Heart left ventricle (tissue), 16 donors: ENCODE results near the gene SCP2D1. TPM values are rescaled to one million over a fixed set of nuclear protein-coding genes. Genes with fewer than 3 reads are reported as not detected.

ENCODE experiments used
- ATAC-seq, 4 donors: fragments of 200-7000 bp; cut with Tn5 transposase; one replicate each; pipeline ENCODE4 v1.9.1; 2020 to 2022; ENCODE audit warnings: moderate library complexity in 4 of 4, mild to moderate bottlenecking in 3 of 4, moderate number of reproducible peaks in 1 of 4
- DNase-seq, 5 donors: peaks; one replicate each; pipeline ENCODE4 v3.0.0-alpha.2; 2020
- H3K27ac ChIP-seq, 12 donors: fragments of 200-600 bp; sonication (generic) in 4 of 12; one replicate each; pipeline versions ENCODE4 v1.5.0 to v1.8.0; 2016 to 2022; ENCODE audit warnings: mild to moderate bottlenecking in 2 of 12
- H3K27me3 ChIP-seq, 9 donors: fragments of 200-600 bp; sonication (generic) in 2 of 9; one replicate each; pipeline versions ENCODE4 v1.5.1 to v1.8.0; 2016 to 2022; ENCODE audit warnings: mild to moderate bottlenecking in 3 of 9
- H3K36me3 ChIP-seq, 9 donors: fragments of 200-600 bp; sonication (generic) in 2 of 9; one replicate each; pipeline versions ENCODE4 v1.5.0 to v1.8.0; 2018 to 2022; ENCODE audit warnings: mild to moderate bottlenecking in 2 of 9
- H3K4me1 ChIP-seq, 12 donors: fragments of 200-600 bp; sonication (generic) in 4 of 12; one replicate each; pipeline versions ENCODE4 v1.5.0 to v1.8.0; 2016 to 2022; ENCODE audit warnings: mild to moderate bottlenecking in 3 of 12
- H3K4me3 ChIP-seq, 12 donors: fragments of 200-600 bp; sonication (generic) in 4 of 12; one replicate each; pipeline versions ENCODE4 v1.5.0 to v1.8.0; 2017 to 2022; ENCODE audit warnings: mild to moderate bottlenecking in 9 of 12, moderate library complexity in 4 of 12
- H3K9me3 ChIP-seq, 12 donors: fragments of 200-600 bp; sonication (generic) in 4 of 12; one replicate each; pipeline versions ENCODE4 v1.5.0 to v1.8.0; 2016 to 2022; ENCODE audit warnings: mild to moderate bottlenecking in 1 of 12
- CTCF ChIP-seq, 12 donors: fragments of 200-600 bp; sonication (generic) in 4 of 12; IDR thresholded peaks; one replicate each; pipeline versions ENCODE4 v1.5.0 to v1.8.0; 2018 to 2022; ENCODE audit warnings: antibody characterized with exemption in 12 of 12, mild to moderate bottlenecking in 5 of 12
- POLR2A ChIP-seq, 2 donors: fragments of 450-650 bp; IDR thresholded peaks; one replicate each; pipeline ENCODE4 v1.6.1; 2017; ENCODE audit warnings: antibody characterized with exemption in 2 of 2, mild to moderate bottlenecking in 2 of 2, moderate library complexity in 2 of 2
- WGBS, 4 donors: extraction: QIAGEN DNeasy Blood & Tissue Kit in 2 of 4; methylation state at CpG; one replicate each; pipeline versions ENCODE4 v1.1.5 to v1.1.7; 2013 to 2018; 5-methylcytosine and 5-hydroxymethylcytosine counted together
- intact Hi-C, 10 donors: fragments of 100-400 bp; cut with DNase I; formaldehyde crosslinking; loops; one replicate each; pipeline versions ENCODE4 v1.11.1 to v1.14.2; 2022
- polyA plus RNA-seq, 2 donors: library from polyadenylated mRNA; stranded (reverse); fragments of 200-250 nt; gene quantifications; one replicate each; pipeline ENCODE4 v1.2.3, GENCODE V29; 2013
- total RNA-seq, 9 donors: library from RNA; depleted of rRNA in 2 of 9; stranded (reverse); fragments of >200 nt in 2 of 9; fragmentation: NEBNext Ultra II Directional in 3 of 9; extraction: Animal tissue kit (Norgen Biotek cat#: 25700) in 3 of 9; gene quantifications; one replicate each; pipeline versions ENCODE4 v1.1.0 to v1.2.4, GENCODE V29; 2016 to 2023
- donor health status: ischemic (EF 13 %, LVEDD 7.1; RV severe dilation, severe dysfunction).
- donor health status: healthy with polysubstance abuse.
- donor health status: DM: no; HTN: yes; CAD: no.
- donor health status: DM: no; HTN: no; CAD: no.
- donor health status: ischemic (EF 25% LVEDD 6.9; RV normal size, moderate dysfunction).
- donor health status: ischemic (EF 25% LVEDD 5.7; RV mildly dilated, moderate dysfunction).
- donor health status: healthy.
- donor health status: DM: yes; HTN: yes; CAD: no.
- donor health status: ischemic (EF 35%, LVEDD 5.7; RV mildly dilated, moderate dysfunction).
- donor health status: nonischemic (EF 11% LVEDD 7.7; RV severe dilation, severe dysfunction).
- donor health status: DM: yes; HTN: yes; CAD: no.
- donor health status: PGD.
- donor health status: ischemic (EF 29% LVEDD 5.4; RV normal size, mild dysfunction).
- donor health status: nonischemic (EF 23%, LVEDD 6.1; RV moderate dilation, normal function).

SCP2D1 gene
- total and polyA plus RNA-seq, 11 donors: not detected

- no peaks in the 10 kb centered on the region for H3K36me3 ChIP-seq
- no peak overlapping the region for H3K27ac ChIP-seq
- no peak for DNase-seq
- H3K4me1 ChIP-seq: no peaks in the 10 kb centered on the region
- intact Hi-C loops: no loop called here
- peaks cover 0 to under 1% (median 0%) of the 10 kb centered on the region in 9 donors for H3K27me3 ChIP-seq
- no peak for ATAC-seq
- TF ChIP-seq POLR2A (IDR thresholded peaks at IDR 0.05) (no peak), CTCF (IDR thresholded peaks at IDR 0.05) (no peak)
- WGBS, 4 donors: 72 to 81% (median 78%) methylated on average over 7 of the region's 7 CpGs
- H3K9me3 ChIP-seq: no peaks in the 10 kb centered on the region
- no peak overlapping the region for H3K4me3 ChIP-seq
These were observed 33.7 kb downstream of the SCP2D1 start for GRCh38 chr20:18847226-18847755.

GRCh38 chr20:18849131-18849530, 35.5 kb downstream of the SCP2D1 start:
- H3K27me3 ChIP-seq: no peaks in the 10 kb centered on the region
- TF ChIP-seq POLR2A (IDR thresholded peaks at IDR 0.05): no peak
- no peak for TF ChIP-seq CTCF (IDR thresholded peaks at IDR 0.05)
- H3K36me3 ChIP-seq: no peaks in the 10 kb centered on the region
- H3K9me3 ChIP-seq: no peaks in the 10 kb centered on the region
- no peak overlapping the region for H3K4me3 ChIP-seq
- H3K27ac ChIP-seq: no peak overlapping the region
- DNase-seq: no peak
- H3K4me1 ChIP-seq: no peaks in the 10 kb centered on the region
- intact Hi-C loops: no loop called here
- 47 to 73% (median 61%) methylated on average over 3 of the region's 3 CpGs for WGBS, 4 donors
- no peak for ATAC-seq

GRCh38 chr20:18851629-18852028, 38.0 kb downstream of the SCP2D1 start:
- Histone ChIP-seq H3K27ac (no peak overlapping the region), H3K4me3 (no peak overlapping the region), H3K9me3 (no peaks in the 10 kb centered on the region), H3K4me1 (no peaks in the 10 kb centered on the region), H3K27me3 (no peaks in the 10 kb centered on the region), H3K36me3 (no peaks in the 10 kb centered on the region)
- intact Hi-C loops: no loop called here
- no peak for ATAC-seq
- no peak for DNase-seq
- TF ChIP-seq POLR2A (IDR thresholded peaks at IDR 0.05): no peak
- TF ChIP-seq CTCF (IDR thresholded peaks at IDR 0.05): no peak

- 78 to 88% (median 84%) methylated on average over 3 of the region's 3 CpGs for whole genome bisulfite sequencing, 4 donors
- no peaks in the 10 kb centered on the region for H3K27me3 ChIP-seq
- TF ChIP-seq CTCF (IDR thresholded peaks at IDR 0.05) (no peak), POLR2A (IDR thresholded peaks at IDR 0.05) (no peak)
- DNase-seq (no peak), ATAC-seq (no peak)
- no peaks in the 10 kb centered on the region for H3K9me3 ChIP-seq
- H3K36me3 ChIP-seq: no peaks in the 10 kb centered on the region
- intact Hi-C loops: no loop called here
- no peak overlapping the region for H3K27ac ChIP-seq
- no peaks in the 10 kb centered on the region for H3K4me1 ChIP-seq
- no peak overlapping the region for H3K4me3 ChIP-seq
These were observed 38.7 kb downstream of the SCP2D1 start for GRCh38 chr20:18852318-18852717.
